AG08395 (cell line): ENCODE data around the gene FGGY.
"Not testable (repeated sequence)": the region's sequence is repeated elsewhere in the genome, so short reads cannot be mapped to it uniquely, and the experiment has no call there.

ENCODE experiments used
- DNase-seq: peaks from one replicate; pipeline ENCODE4 v3.0.0; 2012; ENCODE audit warnings: mixed read lengths, low spot score

The FGGY gene

GRCh38 chr1:59639266-59639665, 342.4 kb downstream of the FGGY start:
- DNase-seq, result no peak

DNA sequence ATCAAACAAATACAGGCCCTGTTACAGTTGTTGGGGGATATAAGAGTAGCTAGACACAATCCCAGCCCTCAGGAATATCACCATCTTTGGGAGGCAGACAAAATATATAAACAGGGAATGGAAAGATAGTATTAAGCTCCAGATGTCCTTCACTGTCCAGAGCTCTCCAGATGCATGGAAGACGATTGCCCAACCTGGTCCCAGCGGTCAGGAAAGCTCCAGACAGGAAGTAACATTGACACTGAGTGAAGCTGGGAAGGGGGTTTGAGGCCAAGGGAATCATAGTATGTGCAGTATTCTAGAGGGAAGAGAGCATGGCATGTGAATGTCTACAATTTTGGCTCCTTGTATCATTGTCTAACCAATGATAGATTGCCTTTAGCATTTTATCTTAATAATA, 344.0 kb downstream of the FGGY start:
- DNase-seq, result no peak

GRCh38 chr1:59641836-59642235, 344.9 kb downstream of the FGGY start:
- DNase-seq, result no peak

DNA sequence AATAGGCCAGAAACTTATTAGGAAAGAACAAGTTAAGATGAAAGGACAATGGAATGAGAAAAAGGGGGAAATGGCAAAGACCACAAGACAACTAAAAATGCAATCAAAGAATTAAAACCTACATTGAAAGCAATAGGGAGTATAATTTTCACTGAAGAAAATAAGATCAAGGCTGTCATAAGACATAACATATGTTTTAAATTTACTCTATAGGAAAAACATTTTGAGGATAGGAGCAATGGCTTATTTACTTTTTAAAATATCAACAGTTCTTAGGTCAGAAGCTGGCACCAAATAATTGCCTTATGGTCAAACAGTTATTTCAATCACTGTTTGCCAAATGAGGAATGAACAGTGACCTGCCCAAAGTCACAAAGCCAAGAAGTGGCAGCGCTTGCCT, 346.6 kb downstream of the FGGY start:
- DNase-seq, result no peak

DNA sequence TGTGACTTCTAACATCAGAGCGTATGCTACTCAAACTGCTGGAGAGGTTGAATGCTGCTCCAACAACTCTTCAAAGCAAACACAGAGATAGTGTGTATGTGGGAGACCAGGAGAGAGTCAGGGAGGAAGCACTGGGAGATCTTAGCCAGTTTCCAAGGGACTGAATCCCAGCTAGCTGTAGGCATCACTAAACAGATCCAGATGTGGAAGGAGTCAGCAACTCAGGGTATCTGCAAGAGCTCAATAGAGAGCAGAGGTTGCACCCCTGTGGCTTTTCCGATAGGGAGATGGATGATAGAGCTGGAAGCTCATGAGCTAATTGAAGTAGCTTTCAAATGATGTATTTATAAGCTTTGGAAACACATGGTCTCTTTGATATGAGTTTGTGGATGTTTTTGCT, 349.0 kb downstream of the FGGY start:
- DNase-seq, result peak; percentile 86

DNA sequence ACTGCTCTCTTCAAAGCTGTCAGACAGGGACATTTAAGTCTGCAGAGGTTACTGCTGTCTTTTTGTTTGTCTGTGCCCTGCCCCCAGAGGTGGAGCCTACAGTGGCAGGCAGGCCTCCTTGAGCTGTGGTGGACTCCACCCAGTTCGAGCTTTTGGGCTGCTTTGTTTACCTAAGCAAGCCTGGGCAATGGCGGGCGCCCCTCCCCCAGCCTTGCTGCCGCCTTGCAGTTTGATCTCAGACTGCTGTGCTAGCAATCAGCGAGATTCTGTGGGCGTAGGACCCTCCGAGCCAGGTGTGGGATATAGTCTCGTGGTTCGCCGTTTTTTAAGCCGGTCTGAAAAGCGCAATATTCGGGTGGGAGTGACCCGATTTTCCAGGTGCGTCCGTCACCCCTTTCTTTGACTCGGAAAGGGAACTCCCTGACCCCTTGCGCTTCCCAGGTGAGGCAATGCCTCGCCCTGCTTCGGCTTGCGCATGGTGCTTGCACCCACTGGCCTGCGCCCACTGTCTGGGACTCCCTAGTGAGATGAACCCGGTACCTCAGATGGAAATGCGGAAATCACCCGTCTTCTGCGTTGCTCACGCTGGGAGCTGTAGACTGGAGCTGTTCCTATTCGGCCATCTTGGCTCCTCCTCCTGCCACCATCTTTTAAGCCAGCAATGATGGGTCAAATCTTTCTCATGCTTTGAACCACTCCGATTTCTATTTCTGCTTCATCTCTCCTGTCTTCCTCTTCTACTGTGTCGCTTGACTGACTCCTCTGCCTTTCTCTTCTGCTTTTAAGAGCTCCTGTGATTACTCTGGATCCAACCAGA, 356.5 kb downstream of the FGGY start:
- not testable (repeated sequence) for DNase-seq

DNA sequence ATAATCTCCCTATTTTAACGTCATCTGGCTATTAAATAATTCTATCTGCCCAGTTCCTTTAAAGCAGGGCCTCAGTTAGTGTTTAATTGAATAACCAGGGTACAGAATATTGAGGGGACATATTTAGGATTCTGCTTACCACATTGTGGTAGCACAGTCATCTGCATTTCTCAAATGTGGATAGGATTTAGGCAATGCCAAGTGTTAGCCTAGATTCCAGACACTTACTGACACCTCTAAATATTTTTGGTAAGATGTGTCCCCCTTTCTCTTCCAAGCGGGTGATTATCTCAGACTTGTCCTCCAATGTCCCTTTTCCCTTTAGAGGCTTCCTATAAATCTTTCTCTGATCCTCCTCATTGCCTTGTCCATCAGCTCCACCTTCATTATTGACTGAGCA, 357.1 kb downstream of the FGGY start:
- no peak for DNase-seq

GRCh38 chr1:59657873-59658465, 361.1 kb downstream of the FGGY start:
- DNase-seq, result no peak

- no peak for DNase-seq
Measured at GRCh38 chr1:59664166-59664565, 367.3 kb downstream of the FGGY start.

GRCh38 chr1:59666106-59666505, 369.2 kb downstream of the FGGY start:
- DNase-seq, result no peak

DNA sequence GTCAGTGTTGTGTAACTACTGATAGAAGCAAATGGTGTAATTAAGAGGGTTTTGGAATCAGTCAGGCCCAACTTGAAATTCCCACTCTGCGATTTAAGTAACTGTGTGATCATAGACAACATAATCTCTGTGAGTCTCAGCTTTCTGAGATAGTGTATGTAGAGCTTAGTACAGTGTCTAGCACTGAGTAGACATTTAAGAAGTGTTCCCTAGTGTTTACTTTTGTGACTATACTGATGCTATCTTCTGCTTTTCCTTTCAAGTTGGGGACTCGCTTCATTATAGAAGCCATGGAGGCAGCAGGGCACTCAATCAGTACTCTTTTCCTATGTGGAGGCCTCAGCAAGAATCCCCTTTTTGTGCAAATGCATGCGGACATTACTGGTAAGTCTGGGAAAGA, 370.1 kb downstream of the FGGY start:
- DNase-seq, result no peak

DNA sequence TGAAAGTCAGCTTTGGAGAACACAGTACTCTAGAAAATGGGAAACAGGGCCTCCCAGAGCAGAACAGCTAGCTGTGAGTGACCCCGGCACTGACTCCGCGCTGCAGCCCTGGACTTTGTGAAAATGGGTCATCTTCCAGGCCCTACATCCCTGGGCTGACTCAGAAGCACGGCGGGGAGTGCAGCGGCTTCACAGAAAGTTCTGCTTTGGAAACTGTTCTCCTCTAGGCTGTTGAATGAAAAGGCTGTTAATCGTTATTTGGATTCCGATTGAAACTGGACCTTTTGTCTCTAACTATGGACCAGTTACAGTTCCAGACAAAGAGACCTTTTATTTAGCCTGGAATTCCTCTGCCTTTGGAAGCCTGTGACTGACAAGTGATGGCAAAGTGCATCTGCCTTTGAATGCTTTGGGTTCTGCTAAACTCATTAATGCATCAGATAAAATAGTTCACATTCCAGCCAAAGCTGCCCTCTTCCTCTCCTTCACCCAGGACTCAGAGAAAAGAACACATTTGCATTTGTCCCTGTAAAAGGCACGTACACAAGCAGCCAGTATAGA, 372.9 kb downstream of the FGGY start:
- DNase-seq, result peak; percentile 52

DNA sequence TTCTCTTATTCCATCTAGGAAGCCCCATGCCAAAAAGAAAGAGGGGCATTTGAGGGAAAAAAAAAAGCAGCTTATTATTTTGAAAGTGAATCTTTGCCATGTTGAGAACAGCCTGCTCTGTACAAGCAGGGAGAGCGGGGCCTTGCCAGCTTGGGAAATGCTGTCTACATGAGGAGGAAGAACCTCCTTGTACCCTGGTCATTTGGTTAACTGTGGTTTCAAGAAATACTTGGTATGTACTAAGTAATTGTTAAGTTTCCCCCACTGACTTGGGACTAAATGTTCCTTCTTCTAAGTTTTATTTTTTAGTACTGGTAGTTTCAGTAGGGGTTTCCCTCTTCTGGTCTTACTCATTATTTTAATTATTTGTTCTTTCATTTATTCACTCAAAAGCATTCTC, 373.8 kb downstream of the FGGY start:
- no peak for DNase-seq

DNA sequence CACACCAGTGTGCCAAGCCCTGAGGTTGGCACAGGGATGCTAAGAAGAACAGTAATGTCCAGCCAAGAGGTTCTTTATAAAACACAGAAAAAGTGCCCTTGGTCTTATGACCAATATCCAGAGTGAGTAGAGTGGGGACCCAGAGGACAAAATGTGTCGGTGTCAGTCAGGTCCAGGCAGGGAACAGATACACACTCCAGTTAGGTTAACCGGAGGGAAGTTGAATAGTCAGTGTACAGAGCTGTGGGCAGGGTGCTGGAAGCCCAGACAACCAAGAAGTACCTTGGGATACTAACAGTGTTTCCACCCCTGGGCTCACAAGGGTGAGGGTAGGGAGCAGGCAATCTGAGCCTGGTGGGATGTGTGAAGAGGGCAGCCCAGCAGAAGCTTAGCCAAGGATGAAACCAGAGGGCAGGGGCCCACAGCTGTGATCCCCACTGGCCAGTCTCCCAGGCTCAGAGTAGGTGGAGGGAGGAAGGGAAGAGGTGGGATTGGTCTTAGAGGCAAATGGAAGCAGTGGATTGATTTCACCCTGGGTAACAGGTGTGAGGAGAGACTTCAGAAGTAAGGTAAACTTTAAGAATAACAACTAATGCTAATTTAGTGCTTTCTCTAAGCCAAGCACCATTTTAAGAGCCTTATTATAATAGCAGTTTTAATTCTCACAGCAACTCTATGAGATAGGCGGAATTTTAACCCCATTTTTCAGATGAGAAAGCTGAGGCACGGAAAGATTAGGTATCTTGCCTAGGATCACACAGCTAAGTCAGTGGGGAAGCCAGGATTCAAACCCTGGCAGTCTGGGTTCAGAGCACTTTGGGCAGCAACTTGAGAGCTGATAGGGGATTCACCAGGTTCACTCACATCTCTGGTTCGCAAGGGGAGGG, 374.4 kb downstream of the FGGY start:
- DNase-seq, result no peak

DNA sequence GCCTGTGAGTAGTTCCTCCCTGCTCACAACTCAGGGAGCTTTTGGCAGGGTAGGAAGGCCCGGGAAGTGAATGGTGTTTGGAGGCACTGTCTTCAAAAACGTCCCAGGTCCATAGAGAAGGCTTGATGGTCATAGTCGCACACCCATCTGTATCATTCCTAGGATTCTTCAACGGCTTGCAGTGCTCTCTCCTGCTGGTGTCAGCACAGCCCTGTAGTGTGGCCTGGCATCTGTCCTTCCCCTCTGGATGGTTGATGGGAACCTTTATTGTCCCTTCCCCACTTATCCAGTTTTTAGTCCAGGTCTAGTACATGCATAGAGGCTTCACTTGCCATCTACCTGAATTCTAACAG, 375.0 kb downstream of the FGGY start:
- DNase-seq, result no peak

DNA sequence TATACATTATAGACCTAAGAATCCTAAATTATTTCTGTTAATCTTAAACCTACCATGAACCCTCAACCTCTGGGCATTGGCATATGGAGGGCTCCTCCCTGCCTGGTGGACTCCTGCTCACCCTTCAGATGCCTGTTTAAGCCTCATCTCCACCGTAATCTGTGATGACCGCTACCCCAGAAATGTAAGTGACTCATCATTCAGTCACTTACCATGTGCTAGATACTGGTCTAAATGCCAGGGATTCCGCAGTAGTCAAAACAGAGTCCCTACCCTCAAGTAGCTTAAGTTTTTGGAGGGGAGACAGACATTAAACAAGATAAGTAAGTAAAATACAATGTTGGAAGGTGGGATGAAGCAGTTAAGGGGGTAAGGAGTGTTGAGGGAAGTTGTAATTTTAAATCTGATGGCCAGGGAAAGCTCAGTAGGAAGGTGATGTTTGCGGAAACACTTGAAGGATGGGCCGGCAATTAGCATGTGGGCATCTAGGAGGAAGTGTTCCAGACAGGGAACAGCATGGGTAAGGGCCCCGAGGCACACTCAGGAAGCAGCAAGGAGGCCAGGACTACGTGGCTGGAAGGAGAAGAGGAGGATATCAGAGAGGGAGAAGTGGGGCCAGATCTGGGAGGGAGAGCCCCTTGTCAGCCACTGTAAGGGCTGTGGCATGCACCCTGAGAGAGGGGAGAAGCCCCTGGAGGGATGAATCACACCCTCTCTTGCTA, 376.1 kb downstream of the FGGY start:
- DNase-seq, result peak; percentile 47

DNA sequence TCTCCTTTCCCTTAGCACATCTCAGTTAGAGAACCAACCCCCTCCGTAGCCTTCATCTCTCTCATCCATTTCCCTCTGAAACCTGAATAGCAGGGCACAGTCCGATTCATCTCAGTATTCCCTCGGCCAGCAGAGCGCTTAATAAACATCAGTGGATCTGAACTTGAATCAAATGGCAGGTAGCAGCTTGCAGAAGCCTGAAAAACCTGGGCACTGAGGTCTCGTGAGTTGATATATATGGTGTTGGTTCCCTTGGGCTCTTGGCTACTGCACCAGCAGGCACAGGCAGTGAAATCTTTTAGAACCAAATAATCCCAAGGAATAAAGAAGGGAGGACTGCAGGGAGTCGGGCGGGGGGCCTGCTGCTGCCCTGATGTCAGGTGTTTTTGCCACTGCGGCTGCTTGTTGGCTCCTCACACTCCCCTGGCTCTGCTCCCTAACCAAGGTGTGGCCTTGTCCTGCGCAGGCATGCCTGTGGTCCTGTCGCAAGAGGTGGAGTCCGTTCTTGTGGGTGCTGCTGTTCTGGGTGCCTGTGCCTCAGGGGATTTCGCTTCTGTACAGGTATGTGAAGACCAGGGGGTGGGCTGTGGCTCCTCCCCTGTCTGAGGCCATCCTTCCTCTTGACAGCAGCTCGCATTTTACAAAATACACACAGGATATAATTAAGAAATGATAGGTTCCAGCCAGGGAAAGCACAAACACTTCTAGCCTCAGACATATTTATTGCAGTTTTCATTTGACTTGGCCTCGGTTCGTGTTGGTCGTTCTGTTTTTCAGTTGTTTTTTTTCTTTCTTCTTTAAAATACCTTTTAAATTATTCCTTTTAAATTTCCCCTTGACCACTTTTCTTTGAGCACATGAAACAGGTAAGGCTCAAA, 376.9 kb downstream of the FGGY start:
- DNase-seq, result no peak

DNA sequence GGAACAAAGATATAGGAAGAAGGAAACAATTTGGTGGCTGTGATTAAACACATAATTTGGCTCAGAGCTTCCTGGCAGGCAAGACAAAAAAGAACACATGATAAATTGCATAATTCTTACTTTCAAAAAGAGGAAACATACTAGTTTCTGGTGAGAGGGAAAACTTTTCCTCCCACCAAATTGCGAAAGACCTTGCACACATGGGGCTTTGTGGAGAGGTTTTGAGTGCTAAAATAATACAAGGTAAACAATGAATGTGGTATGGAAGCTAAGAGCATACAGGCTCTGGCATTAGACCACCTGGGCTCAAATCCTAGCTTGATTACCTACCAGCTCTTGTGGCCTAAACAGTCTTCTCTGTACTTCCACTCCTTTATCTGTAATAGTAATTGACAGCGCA, 377.7 kb downstream of the FGGY start:
- no peak for DNase-seq

DNA sequence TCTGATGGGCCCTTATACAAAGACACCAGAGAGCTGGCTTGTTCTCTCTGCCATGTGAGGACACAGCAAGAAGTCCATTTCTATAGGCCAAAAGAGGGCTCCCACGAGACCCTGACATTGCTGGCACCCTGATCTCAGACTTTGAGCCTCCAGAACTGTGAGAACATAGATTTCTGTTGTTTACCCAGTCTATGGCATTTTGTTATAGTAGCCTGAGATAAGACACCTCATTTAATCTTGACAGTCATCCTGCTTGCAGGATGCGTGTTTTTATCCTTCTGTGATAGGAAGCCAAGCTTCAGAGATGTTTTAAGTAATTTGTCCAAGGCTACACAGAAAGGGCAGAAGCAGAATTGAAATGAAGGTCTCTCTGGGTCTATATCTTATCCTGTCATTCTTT, 379.0 kb downstream of the FGGY start:
- no peak for DNase-seq

DNA sequence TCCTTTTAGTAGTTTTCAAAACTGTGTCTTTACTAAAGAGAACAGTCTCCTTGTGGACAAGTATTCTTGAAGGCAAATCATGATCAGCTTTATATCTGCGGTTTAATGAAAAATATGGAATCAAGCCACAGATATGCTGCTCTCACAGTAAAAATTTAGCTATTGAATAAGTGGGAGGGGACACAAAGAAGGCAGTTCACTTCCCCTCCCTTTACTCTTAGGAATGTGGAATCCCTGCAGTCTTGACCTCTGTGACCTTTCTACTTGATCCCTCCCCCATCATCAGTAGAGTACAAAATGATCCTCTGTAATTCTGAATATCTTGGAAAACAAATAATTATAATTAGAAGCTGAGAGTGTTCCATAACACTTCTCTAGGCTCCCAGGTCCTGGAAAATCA, 381.1 kb downstream of the FGGY start:
- DNase-seq, result no peak
